ENCODE results near the gene AREL1. TPM values are rescaled to one million over a fixed set of nuclear protein-coding genes. Genes with fewer than 3 reads are reported as not detected.

Gene AREL1
- total RNA-seq, 1 experiment from 2014 or later = 98.4 TPM

DNA sequence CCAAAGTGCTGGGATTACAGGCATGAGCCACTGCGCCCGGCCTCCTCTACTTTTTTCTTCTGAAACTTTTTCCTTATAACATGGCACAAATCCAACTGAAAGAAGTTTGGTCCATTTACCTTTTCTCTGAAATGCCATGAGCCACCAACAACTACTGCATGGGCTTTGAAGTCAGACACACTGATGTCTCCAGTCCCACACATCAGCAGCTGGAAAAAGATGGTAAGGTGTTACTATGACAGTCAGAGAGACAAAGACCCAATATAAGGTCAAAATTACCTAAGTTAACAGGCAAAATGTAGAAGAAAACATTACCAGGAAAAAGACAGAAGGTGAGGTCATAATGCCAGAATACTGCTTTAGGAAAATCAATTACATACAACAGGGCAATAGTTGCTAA is 48.2 kb downstream of the AREL1 start:
- Histone ChIP-seq H3K36me3 (ENCODE audit: low read depth) (peaks cover 56% of the 10 kb centered on the region), H3K79me2 (ENCODE audit: low read depth) (no peaks in the 10 kb centered on the region), H3K9me3 (ENCODE audit: insufficient read depth, low read depth) (no peaks in the 10 kb centered on the region), H3K9me2 (ENCODE audit: insufficient read depth) (no peaks in the 10 kb centered on the region), H3K4me3 (no peak overlapping the region), H4K20me1 (ENCODE audit: insufficient read depth) (no peaks in the 10 kb centered on the region), H2AFZ (no peak overlapping the region), H3F3A (ENCODE audit: insufficient read depth, low read depth) (no peaks in the 10 kb centered on the region; the same call in 1 of the 2 replicates), H3K4me1 (replicated peaks; ENCODE audit: insufficient read depth) (peaks cover 2% of the 10 kb centered on the region; the same call in 1 of the 2 replicates), H3K27ac (no peak overlapping the region), H3K4me2 (no peak overlapping the region), H3K27me3 (ENCODE audit: insufficient read depth, low read depth) (no peaks in the 10 kb centered on the region)
- ChIA-PET CTCF (interaction anchor here (0.6 to 0.9 kb wide), 3 partner anchors 22 to 362 kb away, joined by 6 read pairs; no protein-coding TSS in a partner anchor), POLR2A (ENCODE audit: unreplicated experiment) (no interaction called here)
- no peak for TF ChIP-seq EZH2 (IDR thresholded peaks at IDR 0.05; ENCODE audit: low read depth)
- TF ChIP-seq, protein P1, sequence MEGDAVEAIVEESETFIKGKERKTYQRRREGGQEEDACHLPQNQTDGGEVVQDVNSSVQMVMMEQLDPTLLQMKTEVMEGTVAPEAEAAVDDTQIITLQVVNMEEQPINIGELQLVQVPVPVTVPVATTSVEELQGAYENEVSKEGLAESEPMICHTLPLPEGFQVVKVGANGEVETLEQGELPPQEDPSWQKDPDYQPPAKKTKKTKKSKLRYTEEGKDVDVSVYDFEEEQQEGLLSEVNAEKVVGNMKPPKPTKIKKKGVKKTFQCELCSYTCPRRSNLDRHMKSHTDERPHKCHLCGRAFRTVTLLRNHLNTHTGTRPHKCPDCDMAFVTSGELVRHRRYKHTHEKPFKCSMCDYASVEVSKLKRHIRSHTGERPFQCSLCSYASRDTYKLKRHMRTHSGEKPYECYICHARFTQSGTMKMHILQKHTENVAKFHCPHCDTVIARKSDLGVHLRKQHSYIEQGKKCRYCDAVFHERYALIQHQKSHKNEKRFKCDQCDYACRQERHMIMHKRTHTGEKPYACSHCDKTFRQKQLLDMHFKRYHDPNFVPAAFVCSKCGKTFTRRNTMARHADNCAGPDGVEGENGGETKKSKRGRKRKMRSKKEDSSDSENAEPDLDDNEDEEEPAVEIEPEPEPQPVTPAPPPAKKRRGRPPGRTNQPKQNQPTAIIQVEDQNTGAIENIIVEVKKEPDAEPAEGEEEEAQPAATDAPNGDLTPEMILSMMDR (conservative IDR thresholded peaks at IDR 0.05) = no peak
- BruUV-seq (replicated peaks) = no TSS peak
- no peak for DNase-seq
- intact Hi-C loops (cut with micrococcal nuclease; ENCODE audit: unreplicated experiment) = no loop called here

DNA sequence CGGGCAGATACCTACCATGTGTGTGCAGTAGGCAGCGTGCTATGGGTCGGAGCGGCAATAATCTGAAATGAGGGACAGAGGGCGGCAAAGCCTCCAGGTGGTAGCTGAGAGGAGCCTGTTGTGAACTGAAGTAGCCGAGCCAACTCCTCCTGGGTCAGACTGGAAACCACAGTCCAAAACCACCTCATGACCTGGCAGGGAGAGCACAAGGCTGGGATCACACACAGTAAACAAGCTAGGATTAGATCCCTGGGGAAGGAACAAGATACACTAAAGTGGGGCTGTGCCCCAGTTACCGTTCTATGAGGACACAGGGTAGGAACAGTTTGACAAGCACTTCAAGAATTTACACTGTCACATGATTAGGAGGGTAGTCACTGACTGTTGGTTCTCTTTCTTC is 49.0 kb downstream of the AREL1 start:
- ChIA-PET CTCF (interaction anchor here (0.6 kb wide), 2 partner anchors 22 to 361 kb away, joined by 6 read pairs; no protein-coding TSS in a partner anchor), POLR2A (ENCODE audit: unreplicated experiment) (no interaction called here)
- Histone ChIP-seq H3K79me2 (ENCODE audit: low read depth) (no peaks in the 10 kb centered on the region), H3K27me3 (ENCODE audit: insufficient read depth, low read depth) (no peaks in the 10 kb centered on the region), H2AFZ (no peak overlapping the region), H3K4me2 (no peak overlapping the region), H3K9me2 (ENCODE audit: insufficient read depth) (no peaks in the 10 kb centered on the region), H3K4me1 (replicated peaks; ENCODE audit: insufficient read depth) (peaks cover 9% of the 10 kb centered on the region), H4K20me1 (ENCODE audit: insufficient read depth) (no peaks in the 10 kb centered on the region), H3F3A (ENCODE audit: insufficient read depth, low read depth) (no peaks in the 10 kb centered on the region; the same call in 1 of the 2 replicates), H3K4me3 (no peak overlapping the region), H3K9me3 (ENCODE audit: insufficient read depth, low read depth) (no peaks in the 10 kb centered on the region), H3K27ac (no peak overlapping the region), H3K36me3 (ENCODE audit: low read depth) (peaks cover 53% of the 10 kb centered on the region)
- intact Hi-C loops (cut with micrococcal nuclease; ENCODE audit: unreplicated experiment) = no loop called here
- BruUV-seq (replicated peaks) = no TSS peak
- TF ChIP-seq, protein P1 (conservative IDR thresholded peaks at IDR 0.05) = no peak
- TF ChIP-seq EZH2 (IDR thresholded peaks at IDR 0.05; ENCODE audit: low read depth) = no peak
- DNase-seq = no peak

DNA sequence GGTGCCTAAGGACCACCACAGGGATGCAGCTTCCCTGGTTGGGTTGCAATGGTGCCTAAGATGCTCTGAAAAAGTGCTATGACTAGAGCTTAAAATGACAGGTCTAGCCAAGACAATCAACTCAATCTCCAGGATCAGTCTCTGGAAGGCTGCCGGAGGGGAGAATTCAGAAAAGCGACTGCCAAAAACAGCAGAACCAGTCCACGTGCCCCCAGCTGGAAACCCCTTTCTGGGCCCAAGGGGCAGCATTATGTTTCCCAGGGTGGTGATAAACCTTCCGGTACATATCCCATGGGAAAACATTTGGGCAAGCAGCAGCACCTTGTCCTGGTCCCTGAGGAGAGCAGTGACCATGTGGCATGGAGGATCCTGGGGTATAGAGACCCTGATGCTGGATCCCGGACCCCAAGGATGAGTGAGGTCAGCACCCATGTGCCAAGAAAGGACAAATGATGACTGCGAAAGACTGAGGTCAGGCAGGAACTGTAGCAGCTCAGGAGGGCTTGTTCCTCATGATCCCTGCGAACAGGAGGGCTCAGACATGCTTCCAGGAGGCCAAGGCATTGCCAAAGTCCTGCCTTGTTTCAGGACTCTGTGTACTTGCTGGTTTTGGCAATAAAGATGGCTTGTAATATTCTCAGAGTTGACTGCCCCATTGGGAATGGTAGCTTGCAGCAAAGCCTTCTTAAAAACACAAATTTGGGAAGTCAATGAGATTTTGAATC is 51.0 kb downstream of the AREL1 start:
- DNase-seq = no peak
- Histone ChIP-seq H3K36me3 (ENCODE audit: low read depth) (peaks cover 44% of the 10 kb centered on the region), H3K4me2 (no peak overlapping the region), H4K20me1 (ENCODE audit: insufficient read depth) (no peaks in the 10 kb centered on the region), H3K9me2 (ENCODE audit: insufficient read depth) (no peaks in the 10 kb centered on the region), H3K4me3 (no peak overlapping the region), H3K9me3 (ENCODE audit: insufficient read depth, low read depth) (no peaks in the 10 kb centered on the region), H2AFZ (no peak overlapping the region), H3K27me3 (ENCODE audit: insufficient read depth, low read depth) (no peaks in the 10 kb centered on the region), H3K4me1 (replicated peaks; ENCODE audit: insufficient read depth) (peaks cover 23% of the 10 kb centered on the region), H3K27ac (no peak overlapping the region), H3F3A (ENCODE audit: insufficient read depth, low read depth) (peaks cover 6% of the 10 kb centered on the region; the same call in 1 of the 2 replicates), H3K79me2 (ENCODE audit: low read depth) (no peaks in the 10 kb centered on the region)
- ChIA-PET POLR2A (ENCODE audit: unreplicated experiment) (no interaction called here), CTCF (interaction anchor here (0.5 to 1.2 kb wide), 3 partner anchors 9 to 53 kb away, joined by 3 to 9 read pairs (median 7); no protein-coding TSS in a partner anchor)
- intact Hi-C loops (cut with micrococcal nuclease; ENCODE audit: unreplicated experiment) = no loop called here
- BruUV-seq (replicated peaks) = no TSS peak
- TF ChIP-seq, protein P1 (conservative IDR thresholded peaks at IDR 0.05) = no peak
- no peak for TF ChIP-seq EZH2 (IDR thresholded peaks at IDR 0.05; ENCODE audit: low read depth)

Data from PC-9 (cell line).